Activated gamma-delta T cell treated with Interleukin-2 at 50 U/mL for 16 hours (primary cell): Measurements from ENCODE around the gene SH3RF3.

Source experiments
- DNase-seq: peaks from one replicate; pipeline ENCODE4 v3.0.0-alpha.2; 2020

The SH3RF3 gene

GRCh38 chr2:109368798-109369197 lies 239.8 kb downstream of the SH3RF3 start:
- no peak for DNase-seq

DNA sequence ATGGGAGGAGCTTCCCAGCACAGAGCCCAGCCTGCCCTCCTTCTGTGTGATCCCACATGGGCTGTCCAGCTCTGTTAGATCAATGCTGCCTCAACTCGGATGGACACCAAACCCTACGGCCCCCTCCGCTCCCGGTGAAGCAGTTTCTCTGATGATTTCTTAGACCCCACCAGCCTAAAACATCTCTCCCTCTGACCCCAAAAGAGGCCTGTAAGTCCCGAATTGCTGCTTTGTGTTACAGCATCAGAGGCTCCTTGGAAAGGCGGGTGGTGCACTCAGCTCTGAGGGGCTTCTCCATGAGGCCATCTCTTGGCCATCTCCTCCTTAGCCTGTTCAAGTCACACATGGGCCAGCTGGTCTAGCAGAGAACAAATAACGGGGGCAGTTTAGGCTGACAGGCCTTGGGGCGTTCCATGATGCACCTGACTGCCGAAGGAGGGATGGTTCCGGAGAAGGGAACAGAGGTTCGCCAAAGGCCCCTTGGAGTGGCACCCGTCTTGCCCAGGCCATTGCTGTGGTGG lies 240.7 kb downstream of the SH3RF3 start:
- no peak for DNase-seq

DNA sequence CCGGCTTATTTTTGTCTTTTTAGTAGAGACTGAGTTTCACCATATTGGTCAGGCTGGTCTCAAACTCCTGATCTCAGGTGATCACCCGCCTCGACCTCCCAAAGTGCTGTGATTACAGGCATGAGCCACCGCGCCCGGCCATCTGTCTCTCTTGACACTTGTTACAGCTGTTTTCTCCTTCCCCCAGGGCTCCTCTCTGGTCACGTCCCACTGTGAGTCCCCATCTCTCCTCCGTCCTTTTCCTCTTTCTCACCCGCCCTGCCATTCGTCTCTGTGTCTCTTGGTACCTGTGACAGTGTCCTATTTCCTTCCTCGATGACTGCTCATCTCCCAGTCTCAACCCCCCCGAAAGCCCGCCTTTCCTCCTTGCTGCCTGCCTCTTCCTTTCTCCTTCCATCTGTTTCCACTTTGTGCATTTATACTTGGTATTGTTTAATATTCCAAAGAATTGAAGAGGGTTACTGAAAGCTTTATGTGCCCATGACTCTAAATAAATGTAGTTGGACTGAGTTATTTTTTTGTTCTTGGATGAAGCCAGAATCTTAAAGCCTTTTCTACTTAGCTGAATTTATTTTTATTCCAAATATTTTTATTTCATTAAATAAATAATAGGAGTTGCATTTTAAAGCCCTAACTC lies 241.5 kb downstream of the SH3RF3 start:
- DNase-seq = no peak

GRCh38 chr2:109371481-109372170 lies 242.6 kb downstream of the SH3RF3 start:
- no peak for DNase-seq

GRCh38 chr2:109372171-109372568 lies 243.2 kb downstream of the SH3RF3 start:
- peak; percentile 1 for DNase-seq

DNA sequence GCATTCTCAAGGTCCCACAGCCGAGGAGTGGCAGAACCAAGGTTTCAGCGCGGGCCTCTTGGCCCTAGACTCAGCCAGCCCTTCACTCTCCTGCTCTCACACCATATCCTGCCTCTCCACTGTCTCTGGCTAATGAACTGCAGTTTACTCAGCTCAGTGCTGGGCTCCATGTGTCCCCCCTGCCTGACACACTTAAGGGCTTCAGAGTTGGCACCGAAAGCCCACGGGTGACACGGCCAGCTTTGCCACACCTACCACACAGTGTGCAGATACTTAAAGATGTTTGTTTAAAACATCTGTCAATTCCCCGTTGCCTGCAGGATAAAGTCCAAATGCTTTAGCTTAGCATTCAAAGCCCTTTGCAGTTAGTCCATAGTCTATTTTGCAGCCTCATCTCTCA lies 243.6 kb downstream of the SH3RF3 start:
- peak; percentile 0 for DNase-seq

DNA sequence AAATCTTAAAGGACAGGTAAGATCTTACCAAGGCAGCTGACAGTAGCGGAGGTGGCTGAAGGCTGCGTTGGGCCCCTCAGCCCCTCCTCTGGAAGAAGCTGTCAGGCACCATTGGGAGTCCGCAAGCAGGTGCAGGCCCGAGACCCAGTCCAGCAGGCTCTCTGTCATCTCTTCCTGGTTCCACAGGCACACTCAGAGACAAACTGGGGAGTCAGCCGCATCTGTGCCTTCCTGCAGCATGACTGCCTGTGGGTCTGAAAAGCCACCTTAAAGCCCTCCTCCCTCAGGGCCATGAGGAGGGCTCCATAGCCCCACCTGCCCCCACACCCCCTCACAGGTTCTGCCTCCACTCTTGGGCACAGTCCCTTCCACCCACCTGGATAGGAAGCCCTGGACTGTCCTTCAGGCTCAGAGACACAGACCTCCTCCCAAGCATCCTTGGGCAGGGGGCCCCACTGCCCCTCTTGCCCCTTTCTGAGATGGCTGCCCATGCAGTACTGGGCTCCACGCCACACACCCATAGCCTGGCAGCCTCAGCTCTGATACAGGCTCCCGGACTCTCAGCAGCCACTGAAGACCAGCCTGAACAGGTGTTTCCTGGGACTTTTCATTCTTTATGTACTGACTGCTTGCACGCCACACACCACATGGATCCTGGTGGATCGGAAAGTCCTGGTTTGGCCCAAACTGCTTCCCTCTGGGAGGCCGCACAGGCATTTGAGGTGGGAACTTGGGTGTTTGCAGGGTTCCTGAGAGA lies 245.0 kb downstream of the SH3RF3 start:
- no peak for DNase-seq

DNA sequence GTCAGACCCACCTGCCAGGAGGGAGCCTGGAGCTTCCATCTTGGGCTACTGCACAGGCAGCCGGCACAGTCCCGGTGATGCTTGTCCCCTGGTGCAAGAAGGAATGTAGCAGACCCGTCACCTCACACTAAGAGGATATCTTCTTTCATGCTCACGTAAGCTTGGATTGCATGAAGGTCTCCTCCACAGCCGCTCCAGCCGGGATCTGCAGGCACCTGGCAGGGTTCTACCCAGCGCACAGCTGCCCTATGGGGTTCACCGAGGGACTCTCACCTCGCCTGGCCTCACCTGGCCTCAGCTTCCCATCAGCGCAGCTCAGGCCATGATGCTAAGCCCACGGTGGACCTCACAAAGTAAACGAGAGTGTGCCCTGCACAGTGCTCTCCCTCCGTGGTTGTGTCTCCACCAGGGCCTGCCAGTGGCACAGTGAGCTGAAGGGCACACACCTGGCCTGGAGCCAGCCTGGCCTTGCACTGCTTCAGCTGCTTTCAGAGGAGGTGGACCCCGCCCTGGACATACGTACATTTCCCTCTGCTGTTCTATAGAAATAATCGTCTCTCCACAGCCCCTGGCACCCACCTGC lies 245.6 kb downstream of the SH3RF3 start:
- no peak for DNase-seq

DNA sequence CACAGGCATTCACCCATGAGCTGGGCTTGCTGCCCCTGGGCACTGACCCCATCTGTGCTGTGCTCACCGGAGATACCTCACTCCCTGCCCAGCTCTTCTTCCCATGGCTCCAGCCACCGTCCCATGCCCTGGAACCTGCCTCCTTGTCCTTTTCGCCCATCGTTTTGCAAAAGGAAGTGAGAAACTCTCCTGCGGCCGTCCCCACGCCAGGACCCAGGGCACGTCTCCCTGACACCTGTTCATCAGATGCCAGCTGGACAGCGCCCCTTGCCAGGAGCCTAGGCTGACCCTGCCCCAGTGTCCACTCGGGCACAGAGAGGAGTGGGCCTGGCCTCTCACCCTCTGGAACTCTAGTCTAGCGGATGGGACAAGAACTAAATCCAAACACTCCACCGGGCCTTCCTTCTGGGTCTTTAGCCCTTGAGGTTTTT lies 246.1 kb downstream of the SH3RF3 start:
- DNase-seq = no peak

- no peak for DNase-seq
Observed at GRCh38 chr2:109375656-109376055, 246.7 kb downstream of the SH3RF3 start.

DNA sequence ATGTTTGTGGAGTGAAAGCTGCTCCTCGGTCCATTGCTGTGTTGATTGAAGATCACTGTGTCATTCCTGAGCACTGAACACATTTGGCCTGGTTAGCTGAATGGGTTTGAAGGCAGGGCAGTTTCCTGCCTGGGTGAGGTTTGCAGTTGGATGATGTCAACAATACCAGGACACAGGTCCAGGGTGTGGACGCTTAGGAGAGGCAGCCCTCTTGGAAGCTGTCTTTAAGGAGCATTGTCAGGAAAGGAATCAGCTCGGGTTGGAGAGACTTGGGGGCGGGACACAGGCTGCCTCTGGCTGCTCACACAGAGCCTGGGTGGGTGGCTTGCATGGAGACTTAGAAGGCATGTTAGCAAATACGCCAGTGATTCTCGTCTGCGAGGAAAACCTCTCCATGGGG lies 247.1 kb downstream of the SH3RF3 start:
- peak; percentile 2 for DNase-seq

DNA sequence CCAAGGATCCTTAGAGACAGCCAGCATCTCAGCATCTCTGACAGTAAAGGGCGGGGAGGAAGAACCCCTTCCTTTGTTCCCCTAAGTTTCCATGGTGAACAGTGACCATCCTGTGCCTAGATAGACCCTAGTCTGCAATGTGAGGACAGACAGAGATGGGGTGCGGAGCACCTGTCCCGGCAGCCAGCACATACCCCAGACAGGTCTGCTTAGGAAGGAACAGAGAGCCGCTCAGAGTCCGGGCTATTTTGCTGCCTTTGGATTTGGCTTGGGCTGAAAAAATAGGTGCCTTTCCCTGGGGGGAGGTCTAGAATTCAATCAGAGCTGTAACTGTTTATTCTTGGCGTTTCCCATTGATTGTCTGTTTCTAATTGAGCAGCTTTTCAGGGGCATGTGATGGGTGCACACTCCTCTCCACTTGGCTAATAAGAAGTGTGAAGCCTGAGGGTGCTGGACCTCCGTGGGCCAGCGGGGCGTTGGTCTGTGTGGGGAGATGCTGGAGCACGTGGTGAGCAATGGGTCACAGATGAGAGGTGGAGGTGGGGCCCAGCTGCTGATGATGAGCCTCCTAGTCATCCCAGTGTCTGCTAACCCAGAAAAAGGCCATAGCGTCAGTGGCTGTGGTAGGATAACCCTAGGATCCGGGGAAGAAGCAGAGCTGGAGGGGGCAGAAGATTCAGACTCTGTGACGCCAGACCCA lies 247.9 kb downstream of the SH3RF3 start:
- DNase-seq = no peak

- DNase-seq = no peak
Observed at GRCh38 chr2:109377976-109378375, 249.0 kb downstream of the SH3RF3 start.

GRCh38 chr2:109378682-109379081 lies 249.7 kb downstream of the SH3RF3 start:
- DNase-seq = peak; percentile 2

GRCh38 chr2:109379507-109379906 lies 250.5 kb downstream of the SH3RF3 start:
- DNase-seq = peak; percentile 0

DNA sequence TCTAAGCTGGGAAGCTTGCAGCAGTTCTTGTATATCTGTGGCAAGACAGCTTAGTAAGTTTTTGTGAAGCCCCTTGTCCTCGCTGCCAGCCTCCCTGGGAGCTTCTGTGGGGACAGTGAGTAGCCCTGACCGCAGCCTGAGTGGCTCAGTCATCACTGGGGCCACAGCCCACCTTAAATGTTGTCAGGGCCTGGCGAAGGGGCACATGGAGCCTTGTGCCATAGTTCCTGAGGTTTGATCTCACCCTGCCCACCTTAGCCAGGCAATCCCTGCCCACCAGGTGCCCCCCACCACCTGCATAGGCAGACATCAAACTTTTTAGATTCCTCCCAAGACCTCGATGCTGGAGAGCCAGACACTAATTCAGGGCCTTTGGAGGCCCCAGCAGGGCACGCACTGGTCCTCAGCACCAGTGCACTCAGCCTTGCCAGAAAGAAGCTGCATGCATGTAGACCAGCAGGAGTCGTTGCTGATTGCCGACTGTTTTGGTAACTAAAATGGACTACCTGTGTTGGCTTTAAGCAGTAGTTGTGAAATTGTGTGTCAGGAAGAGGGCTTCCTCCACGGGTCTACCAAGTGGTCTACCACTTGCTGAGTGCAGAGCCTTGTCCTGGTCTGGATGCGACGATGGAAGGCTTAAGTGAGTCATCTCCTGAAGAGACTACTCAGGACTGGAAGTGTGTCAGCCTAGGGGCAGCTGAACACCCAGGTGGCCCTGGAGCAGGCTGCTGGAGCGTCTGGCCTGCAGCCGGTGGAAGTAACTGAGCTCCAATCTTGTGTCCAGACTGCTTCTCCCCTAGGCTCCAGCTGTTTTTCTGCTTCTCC lies 251.7 kb downstream of the SH3RF3 start:
- no peak for DNase-seq

- no peak for DNase-seq
Observed at GRCh38 chr2:109381327-109381820, 252.4 kb downstream of the SH3RF3 start.

- DNase-seq = no peak
Observed at GRCh38 chr2:109382226-109382895, 253.4 kb downstream of the SH3RF3 start.

DNA sequence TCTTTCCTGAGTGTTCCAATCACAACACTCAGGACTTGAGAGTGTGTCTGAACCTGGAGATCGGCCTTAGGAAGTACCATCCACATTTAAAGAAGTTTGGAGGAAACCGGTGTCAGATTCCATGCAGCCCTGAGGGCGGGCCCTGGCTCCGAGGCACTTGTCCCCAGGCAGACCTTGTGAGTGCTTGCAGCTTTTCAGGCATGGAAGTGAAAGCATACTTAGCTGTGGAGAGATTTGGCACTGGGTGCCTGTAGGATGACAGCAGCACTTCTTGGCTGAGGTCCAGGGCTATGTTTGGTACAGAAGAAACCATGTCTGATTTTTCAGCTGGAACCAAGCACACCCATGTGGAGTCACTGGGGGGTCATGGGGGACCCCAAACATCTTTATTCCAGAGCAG lies 253.9 kb downstream of the SH3RF3 start:
- DNase-seq = no peak

GRCh38 chr2:109383505-109384307 lies 254.7 kb downstream of the SH3RF3 start:
- no peak for DNase-seq
